Esophagus squamous epithelium (tissue), 5 donors: ENCODE data around the gene UGT1A9. TPM values are rescaled to one million over a fixed set of nuclear protein-coding genes. Genes with fewer than 3 reads are reported as not detected.

Experiments used
- DNase-seq: peaks from one replicate; lab custom pipeline; 2025; lab: John Stamatoyannopoulos, UW
- H3K27ac ChIP-seq, 4 donors: fragments of 200-600 bp; sonication (generic); one replicate each; pipeline ENCODE4 v1.5.1; 2016 to 2019; ENCODE audit warnings: mild to moderate bottlenecking in 1 of 4
- H3K27me3 ChIP-seq, 4 donors: fragments of 200-600 bp; sonication (generic); 1 replicate in 3 of 4; 2 replicates in 1 of 4; pipeline versions ENCODE4 v1.5.1 to v1.6.0; 2017 to 2021; ENCODE audit warnings: antibody characterized with exemption in 1 of 4
- H3K36me3 ChIP-seq, 3 donors: fragments of 200-600 bp; sonication (generic); one replicate each; pipeline ENCODE4 v1.5.1; 2016 to 2019
- H3K4me1 ChIP-seq, 3 donors: fragments of 200-600 bp; sonication (generic); one replicate each; pipeline ENCODE4 v1.5.1; 2017 to 2019
- H3K4me3 ChIP-seq, 4 donors: fragments of 200-600 bp; sonication (generic); 1 replicate in 3 of 4; 2 replicates in 1 of 4; pipeline ENCODE4 v1.5.1; 2016 to 2019; ENCODE audit warnings: mild to moderate bottlenecking in 2 of 4, moderate library complexity in 1 of 4
- H3K9me3 ChIP-seq, 3 donors: fragments of 200-600 bp; sonication (generic); one replicate each; pipeline ENCODE4 v1.5.1; 2016 to 2019
- CTCF ChIP-seq, 6 experiments: fragments of 450-650 bp in 4 of 6; fragments of 200-600 bp in 2 of 6; sonication (generic) in 2 of 6; IDR thresholded peaks; one replicate each; pipeline ENCODE4 v1.5.1; 2016 to 2019; ENCODE audit warnings: antibody characterized with exemption in 6 of 6, mild to moderate bottlenecking in 4 of 6, moderate library complexity in 4 of 6
- POLR2A ChIP-seq, 4 donors: fragments of 450-650 bp; IDR thresholded peaks; one replicate each; pipeline ENCODE4 v1.6.1; 2017; ENCODE audit warnings: antibody characterized with exemption in 4 of 4, mild to moderate bottlenecking in 4 of 4, moderate library complexity in 3 of 4
- WGBS, 2 donors: methylation state at CpG; one replicate each; pipeline ENCODE4 v1.1.5; 2018; 5-methylcytosine and 5-hydroxymethylcytosine counted together
- intact Hi-C: fragments of 100-400 bp; cut with DNase I; formaldehyde crosslinking; loops from one replicate; pipeline ENCODE4 v1.15.0; 2022
- total RNA-seq, 4 donors: library from RNA; depleted of rRNA; stranded (reverse); fragments of >200 nt; gene quantifications; one replicate each; pipeline ENCODE4 v1.1.0, GENCODE V29; 2016
- donor health status: DM: yes; HTN: yes; CAD: no.

Gene UGT1A9
- total RNA-seq, 4 donors from 2014 or later: 0.49 to 1.7 (median 1.2) TPM

GRCh38 chr2:233773854-233774253 is 102.2 kb downstream of the UGT1A9 start:
- Histone ChIP-seq H3K9me3 (peaks cover 0 to 20% (median 0%) of the 10 kb centered on the region in 3 donors), H3K4me3 (no peak overlapping the region), H3K27ac (no peak overlapping the region), H3K36me3 (peaks cover 0 to 62% (median 0%) of the 10 kb centered on the region in 3 donors), H3K27me3 (no peaks in the 10 kb centered on the region), H3K4me1 (no peaks in the 10 kb centered on the region)
- TF ChIP-seq CTCF (IDR thresholded peaks at IDR 0.05): no peak
- TF ChIP-seq POLR2A (IDR thresholded peaks at IDR 0.05): no peak
- intact Hi-C loops: no loop called here
- WGBS, 2 donors: 90 to 91% methylated on average over 5 of the region's 5 CpGs
- no peak for DNase-seq

GRCh38 chr2:233775414-233775813 is 103.7 kb downstream of the UGT1A9 start:
- intact Hi-C loops: no loop called here
- Histone ChIP-seq H3K27ac (no peak overlapping the region), H3K4me1 (no peaks in the 10 kb centered on the region), H3K9me3 (peaks cover 0 to 20% (median 0%) of the 10 kb centered on the region in 3 donors), H3K4me3 (no peak overlapping the region), H3K36me3 (peaks cover 0 to 47% (median 0%) of the 10 kb centered on the region in 3 donors), H3K27me3 (peaks cover 0 to 4% (median 0%) of the 10 kb centered on the region in 4 donors)
- TF ChIP-seq POLR2A (IDR thresholded peaks at IDR 0.05): no peak
- TF ChIP-seq CTCF (IDR thresholded peaks at IDR 0.05): no peak
- WGBS, 2 donors: 75 to 86% methylated on average over 3 to 4 of the region's 6 CpGs
- DNase-seq: no peak

- H3K27ac ChIP-seq: no peak within 1 kb of the TSS
- WGBS, 2 donors: 79 to 90% methylated on average over 2 of the region's 2 CpGs
- DNase-seq: no peak
- intact Hi-C loops: no loop called here
- TF ChIP-seq CTCF (IDR thresholded peaks at IDR 0.05) (no peak), POLR2A (IDR thresholded peaks at IDR 0.05) (no peak)
- peaks cover 0 to 4% (median 0%) of the 10 kb centered on the region in 4 donors for H3K27me3 ChIP-seq
- peaks cover 0 to 20% (median 0%) of the 10 kb centered on the region in 3 donors for H3K9me3 ChIP-seq
- no peaks in the 10 kb centered on the region for H3K4me1 ChIP-seq
- peaks cover 0 to 20% (median 0%) of the 10 kb centered on the region in 3 donors for H3K36me3 ChIP-seq
- no peak within 1 kb of the TSS for H3K4me3 ChIP-seq
These were observed 106.3 kb downstream of the UGT1A9 start, which contains the start of gene MROH2A for GRCh38 chr2:233778030-233778429. TSS of gene MROH2A (plus strand) at chr2:233778330. CDS start at chr2:233779359, 1,029 bp downstream.

- no peaks in the 10 kb centered on the region for H3K4me1 ChIP-seq
- peaks cover 0 to 9% (median 0%) of the 10 kb centered on the region in 4 donors for H3K27me3 ChIP-seq
- H3K27ac ChIP-seq: no peak overlapping the region
- 90% methylated on average over 2 of the region's 4 CpGs; no CpG with 5 or more reads in 1 of the 2 donors for WGBS, 2 donors
- H3K4me3 ChIP-seq: no peak overlapping the region
- no peak for DNase-seq
- intact Hi-C loops: no loop called here
- H3K9me3 ChIP-seq: peaks cover 0 to 20% (median 0%) of the 10 kb centered on the region in 3 donors
- TF ChIP-seq CTCF (IDR thresholded peaks at IDR 0.05): no peak
- no peak for TF ChIP-seq POLR2A (IDR thresholded peaks at IDR 0.05)
- H3K36me3 ChIP-seq: peaks cover 0 to 5% (median 0%) of the 10 kb centered on the region in 3 donors
These were observed 108.0 kb downstream of the UGT1A9 start for GRCh38 chr2:233779722-233780121.

GRCh38 chr2:233780771-233781170 is 109.1 kb downstream of the UGT1A9 start:
- H3K27ac ChIP-seq: no peak overlapping the region
- no peak overlapping the region for H3K4me3 ChIP-seq
- TF ChIP-seq CTCF (IDR thresholded peaks at IDR 0.05) (no peak), POLR2A (IDR thresholded peaks at IDR 0.05) (no peak)
- no peaks in the 10 kb centered on the region for H3K36me3 ChIP-seq
- no peak for DNase-seq
- no peaks in the 10 kb centered on the region for H3K4me1 ChIP-seq
- intact Hi-C loops: no loop called here
- H3K9me3 ChIP-seq: peaks cover 0 to 12% (median 0%) of the 10 kb centered on the region in 3 donors
- peaks cover 0 to 11% (median 0%) of the 10 kb centered on the region in 4 donors for H3K27me3 ChIP-seq
- 84 to 92% methylated on average over 4 of the region's 4 CpGs for WGBS, 2 donors
